ENCODE measurements around the gene EIF4G2. TPM values are rescaled to one million over a fixed set of nuclear protein-coding genes. Genes with fewer than 3 reads are reported as not detected.
"Not testable (repeated sequence)": the region's sequence is repeated elsewhere in the genome, so short reads cannot be mapped to it uniquely, and the experiment has no call there.

EIF4G2 gene
- total RNA-seq, 2 donors from 2014 or later = 496 to 508 TPM

DNA sequence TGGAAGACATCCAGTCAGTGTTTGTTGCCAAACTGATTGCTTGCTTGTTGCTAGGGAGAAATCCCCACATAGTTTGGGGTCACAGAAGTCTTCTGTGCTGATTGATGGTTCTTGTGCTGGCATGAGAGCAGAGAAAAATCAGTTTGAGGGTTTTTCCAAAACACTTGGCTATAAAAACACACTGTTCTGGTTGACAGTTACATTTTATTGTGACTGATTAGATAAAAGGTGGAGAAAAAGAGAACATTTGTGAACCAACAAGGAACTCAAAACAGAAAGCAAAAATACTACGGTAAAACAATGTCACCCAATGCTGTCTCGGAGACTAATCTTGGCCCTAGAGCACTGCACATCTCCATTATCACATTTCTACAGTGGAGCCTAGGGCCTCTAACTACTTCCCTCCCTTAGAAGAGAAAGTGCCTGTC lies 14.4 kb upstream of the EIF4G2 start:
- Histone ChIP-seq H3K36me3 (no peaks in the 10 kb centered on the region), H3K27ac (no peak overlapping the region), H3K4me3 (no peak overlapping the region), H3K27me3 (no peaks in the 10 kb centered on the region), H3K9me3 (no peaks in the 10 kb centered on the region), H3K4me1 (no peaks in the 10 kb centered on the region)
- TF ChIP-seq CTCF (IDR thresholded peaks at IDR 0.05) = no peak
- DNase-seq (ENCODE audit: low spot score) = no peak

DNA sequence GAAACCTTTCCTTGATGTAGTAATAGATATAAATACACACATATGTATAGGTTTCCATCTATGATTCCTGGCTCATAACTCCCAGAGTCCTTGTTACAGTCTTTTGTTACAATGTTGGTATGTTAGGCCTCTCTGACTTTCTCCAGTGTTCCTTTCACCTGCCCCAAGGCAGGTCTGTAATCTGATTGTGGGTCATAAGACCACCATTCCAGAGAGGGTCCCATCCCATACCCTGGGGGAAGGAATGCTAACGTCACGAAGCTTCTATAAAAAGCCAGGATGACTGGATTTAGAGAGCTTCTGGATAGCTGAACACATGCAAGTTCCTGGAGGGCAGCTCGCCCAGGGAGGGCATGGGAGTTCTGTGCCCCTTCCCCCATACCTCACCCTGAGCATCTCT lies 13.8 kb upstream of the EIF4G2 start:
- not testable (repeated sequence) for H3K9me3 ChIP-seq; H3K36me3 ChIP-seq; H3K27me3 ChIP-seq; H3K4me1 ChIP-seq; H3K4me3 ChIP-seq; H3K27ac ChIP-seq; DNase-seq (ENCODE audit: low spot score)

- no peak for TF ChIP-seq CTCF (IDR thresholded peaks at IDR 0.05)
- Histone ChIP-seq H3K9me3 (no peaks in the 10 kb centered on the region), H3K4me1 (no peaks in the 10 kb centered on the region)
Observed at GRCh38 chr11:10818594-10818993, 9.9 kb upstream of the EIF4G2 start.

DNA sequence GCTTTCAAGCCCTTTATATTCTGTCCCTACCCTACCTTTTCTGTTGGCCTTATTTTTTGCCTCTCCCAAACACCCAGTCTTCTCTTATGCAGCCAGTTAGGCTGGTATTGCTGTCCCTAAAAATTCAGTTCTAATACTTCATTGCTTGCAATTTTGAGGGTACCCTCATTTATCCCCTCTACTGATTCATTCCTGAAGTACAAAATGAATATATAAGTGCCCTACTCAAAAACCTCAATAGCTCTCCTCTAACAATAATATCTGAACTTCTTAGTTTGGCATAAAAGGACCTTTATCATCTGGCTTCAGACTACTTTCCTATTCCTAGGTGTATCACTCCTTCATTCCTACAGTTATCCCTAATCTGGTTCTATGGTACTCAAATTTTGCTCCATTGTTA lies 5.2 kb upstream of the EIF4G2 start:
- H3K9me3 ChIP-seq = no peaks in the 10 kb centered on the region
- no peak overlapping the region for H3K27ac ChIP-seq
- TF ChIP-seq CTCF (IDR thresholded peaks at IDR 0.05) = no peak
- H3K27me3 ChIP-seq = no peaks in the 10 kb centered on the region
- no peaks in the 10 kb centered on the region for H3K36me3 ChIP-seq
- no peak for DNase-seq (ENCODE audit: low spot score)
- H3K4me1 ChIP-seq = peaks cover 0 to 4% of the 10 kb centered on the region in 2 donors
- no peak overlapping the region for H3K4me3 ChIP-seq

More at GRCh38 chr11:10818594-10818993, 9.9 kb upstream of the EIF4G2 start:
- Histone ChIP-seq H3K4me3 (no peak overlapping the region), H3K27me3 (no peaks in the 10 kb centered on the region), H3K36me3 (no peaks in the 10 kb centered on the region), H3K27ac (no peak overlapping the region)
- DNase-seq (ENCODE audit: low spot score) = no peak

DNA sequence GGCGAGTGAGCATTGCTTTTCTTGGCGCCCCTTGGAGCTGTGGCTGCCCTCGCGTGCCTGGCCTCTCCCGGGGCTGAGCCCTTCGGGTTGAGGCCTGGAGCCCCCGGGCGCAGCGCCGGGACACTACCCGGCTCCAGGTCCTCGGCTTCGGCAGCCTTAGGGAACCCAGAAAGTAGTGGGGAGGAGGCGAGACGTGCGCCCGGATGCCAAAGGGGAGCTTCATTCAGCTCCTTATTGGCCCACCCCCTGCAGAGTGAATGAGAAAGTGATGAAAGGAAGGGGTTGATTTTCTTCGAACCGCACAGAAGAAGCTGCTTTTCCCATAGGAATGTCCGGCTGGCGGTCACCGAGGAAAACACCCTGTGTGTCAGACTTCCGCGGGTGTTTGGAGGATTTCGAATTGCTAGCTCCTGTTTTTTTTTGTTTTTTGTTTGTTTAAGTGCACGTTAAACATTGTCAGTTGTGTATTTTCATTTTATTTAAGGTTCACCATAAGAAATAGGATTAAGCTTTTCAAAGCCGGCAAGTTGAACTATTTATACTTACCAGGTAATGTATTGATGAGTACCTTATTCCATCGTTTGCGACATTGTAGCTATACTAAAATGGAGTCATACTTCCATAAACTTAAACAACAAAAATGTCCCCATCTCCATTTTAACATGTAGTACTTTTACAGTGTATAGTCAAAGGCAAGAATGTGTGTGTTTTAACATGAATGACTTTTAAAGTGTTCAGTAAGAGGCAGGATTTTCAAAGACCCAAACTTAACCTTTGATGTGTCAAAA lies 841 bp upstream of the EIF4G2 start:
- peaks cover 26% of the 10 kb centered on the region for H3K36me3 ChIP-seq
- DNase-seq (ENCODE audit: low spot score) = peak; percentile 65
- peak overlapping the region; percentile 99 for H3K27ac ChIP-seq
- H3K4me1 ChIP-seq = peaks cover 0 to 32% of the 10 kb centered on the region in 2 donors
- no peaks in the 10 kb centered on the region for H3K9me3 ChIP-seq
- no peaks in the 10 kb centered on the region for H3K27me3 ChIP-seq
- TF ChIP-seq CTCF (IDR thresholded peaks at IDR 0.05) = no peak
- peak overlapping the region; percentile 52 to 96 for H3K4me3 ChIP-seq

GRCh38 chr11:10808235-10808552 lies 532 bp downstream of the EIF4G2 start:
- H3K4me3 ChIP-seq = peak overlapping the region; percentile 95 to 96
- no peaks in the 10 kb centered on the region for H3K9me3 ChIP-seq
- peaks cover 0 to 44% of the 10 kb centered on the region in 2 donors for H3K4me1 ChIP-seq
- no peak for TF ChIP-seq CTCF (IDR thresholded peaks at IDR 0.05)
- no peaks in the 10 kb centered on the region for H3K27me3 ChIP-seq
- peak overlapping the region; percentile 99 for H3K27ac ChIP-seq
- no peak for DNase-seq (ENCODE audit: low spot score)
- peaks cover 40% of the 10 kb centered on the region for H3K36me3 ChIP-seq

Data from right atrium auricular region (tissue), 2 donors.